HG03565 (cell line): ENCODE data around the gene PDE8B.

Source experiments
- ATAC-seq: cut with Tn5 transposase; IDR thresholded peaks from one replicate; pipeline ENCODE4 v1.9.1; 2021; ENCODE audit warnings: mild to moderate bottlenecking, moderate library complexity; ENCODE audit not compliant: unreplicated experiment

Gene PDE8B

DNA sequence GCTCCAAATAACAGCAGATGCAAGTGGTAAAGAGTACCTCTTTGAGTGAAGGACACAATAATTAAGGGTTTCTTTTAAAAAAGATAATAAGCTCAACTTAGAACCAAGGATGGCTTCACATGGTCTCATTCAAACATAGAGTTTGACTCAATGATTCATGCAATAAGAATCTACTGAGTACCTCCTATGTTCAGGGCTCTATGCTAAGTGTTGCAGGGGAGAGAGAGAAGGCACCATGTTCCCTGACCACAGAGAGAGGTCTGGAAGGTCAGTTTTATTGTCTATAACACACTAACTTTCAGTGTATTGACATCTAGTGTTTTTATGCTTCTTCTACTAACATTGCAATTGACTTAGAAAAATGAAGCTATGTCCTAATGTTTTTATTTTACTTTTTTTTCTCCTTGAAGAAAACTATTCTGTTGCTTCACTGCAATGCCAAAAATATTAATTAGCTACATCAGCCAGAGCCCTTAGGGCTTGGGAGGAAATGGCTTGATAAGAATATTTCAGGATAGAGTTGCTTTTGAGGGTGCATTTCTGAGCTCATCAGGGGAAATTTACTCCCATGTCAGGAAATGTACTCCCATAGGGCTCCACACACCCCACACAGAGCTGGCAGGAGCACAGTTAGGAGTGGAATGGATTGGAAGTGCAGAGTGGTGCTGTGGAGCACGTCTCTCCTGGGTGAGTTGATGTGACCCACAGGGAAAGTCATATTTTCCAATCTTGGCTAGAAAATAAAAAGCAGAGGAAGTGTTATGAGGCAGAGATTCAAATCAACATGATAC lies 106.6 kb downstream of the PDE8B start:
- ATAC-seq: no peak

DNA sequence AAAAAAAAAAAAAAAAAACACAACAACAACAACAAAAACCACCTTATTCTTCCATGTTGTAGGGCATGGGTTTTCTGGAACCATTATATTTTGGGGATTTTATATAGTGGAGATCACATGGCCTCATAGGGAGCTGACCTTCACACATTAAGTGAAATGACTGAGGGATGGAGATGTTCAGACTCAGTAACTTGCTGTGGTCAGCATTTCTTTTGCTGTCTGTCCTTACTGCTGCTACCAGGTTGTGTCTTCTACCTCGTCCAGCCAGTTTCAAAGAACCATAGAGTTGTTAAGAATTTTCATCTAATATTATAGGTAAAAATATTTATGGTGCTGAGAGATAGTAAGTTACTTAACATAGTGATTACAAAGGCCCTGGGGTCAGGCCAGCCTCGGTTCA lies 107.6 kb downstream of the PDE8B start:
- no peak for ATAC-seq

DNA sequence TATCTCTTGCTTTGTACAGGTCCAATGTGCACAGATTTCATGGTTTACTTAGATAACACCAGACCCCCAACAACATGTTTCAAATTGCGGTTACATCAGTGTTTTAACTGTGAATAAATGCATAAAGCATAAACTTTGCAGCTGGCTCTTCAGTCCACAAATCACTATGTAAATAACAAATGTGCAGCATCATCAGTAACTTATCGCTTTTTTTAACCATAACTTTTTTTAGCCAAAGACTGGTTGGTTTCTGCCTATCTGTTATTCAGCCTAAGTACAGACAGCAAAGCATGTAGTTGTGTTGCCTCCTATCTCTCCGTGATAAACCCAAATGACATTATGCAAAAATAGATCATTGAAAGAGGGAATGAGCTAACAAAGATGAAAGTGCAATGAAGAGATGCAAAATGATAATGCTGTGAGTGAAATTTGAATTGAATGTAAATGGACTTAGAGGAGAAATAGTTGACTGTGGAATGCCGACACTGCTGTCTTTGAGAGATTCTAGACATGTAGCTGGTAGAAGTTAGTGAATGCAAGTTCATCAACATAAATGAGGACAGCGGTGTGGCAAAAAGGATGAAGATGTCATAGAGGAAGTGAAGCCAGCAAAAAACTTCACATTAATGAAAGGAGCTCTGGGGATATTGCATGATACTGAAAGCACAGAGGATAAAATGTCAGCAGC lies 108.8 kb downstream of the PDE8B start:
- no peak for ATAC-seq

DNA sequence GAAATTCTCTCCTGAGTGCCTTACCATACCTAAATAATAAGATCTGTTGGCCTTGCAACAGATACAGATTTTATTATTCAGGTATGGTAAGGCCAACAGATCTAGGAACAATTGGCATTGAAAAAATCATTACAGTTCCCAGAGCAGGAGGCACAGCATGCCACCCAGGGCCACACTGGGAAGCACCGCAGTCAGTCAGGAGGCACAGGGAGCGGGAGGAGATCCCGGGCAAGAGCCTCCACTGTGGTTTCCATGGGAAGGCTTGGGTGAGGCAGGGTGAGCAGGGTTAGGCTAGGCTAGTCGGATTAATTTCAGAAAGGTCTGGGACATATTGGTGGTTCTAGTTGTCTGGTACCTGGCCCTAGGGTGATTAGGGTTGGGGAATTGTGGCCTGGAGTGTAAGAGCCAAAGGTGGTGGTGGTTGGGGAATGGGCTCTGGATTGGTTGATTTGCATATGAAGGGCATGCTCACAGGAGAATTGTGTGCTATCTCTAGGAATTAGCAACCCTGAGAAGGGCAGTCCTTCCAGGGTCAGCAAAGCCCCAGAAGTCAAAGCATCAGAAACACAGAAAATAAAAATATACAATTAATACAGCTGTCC lies 111.4 kb downstream of the PDE8B start:
- no peak for ATAC-seq

DNA sequence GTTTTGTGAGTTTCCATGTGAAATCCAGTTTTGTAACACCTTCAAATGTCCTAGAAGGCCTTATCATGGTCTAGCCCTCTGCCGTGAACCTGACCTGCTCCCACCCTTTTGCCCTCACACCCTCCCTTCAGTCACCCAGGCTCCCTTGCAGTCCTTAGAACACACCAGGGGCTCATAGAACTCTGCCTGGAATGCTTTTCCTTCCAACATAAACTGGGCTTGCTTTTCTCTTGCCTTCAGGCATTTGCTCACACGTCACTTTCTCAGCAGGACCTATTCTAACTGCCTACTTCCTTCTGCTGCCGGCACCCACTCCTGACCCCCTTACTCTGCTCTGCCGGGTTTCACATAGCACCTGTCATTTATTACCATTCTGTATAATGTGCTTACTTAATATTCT lies 111.9 kb downstream of the PDE8B start:
- no peak for ATAC-seq

DNA sequence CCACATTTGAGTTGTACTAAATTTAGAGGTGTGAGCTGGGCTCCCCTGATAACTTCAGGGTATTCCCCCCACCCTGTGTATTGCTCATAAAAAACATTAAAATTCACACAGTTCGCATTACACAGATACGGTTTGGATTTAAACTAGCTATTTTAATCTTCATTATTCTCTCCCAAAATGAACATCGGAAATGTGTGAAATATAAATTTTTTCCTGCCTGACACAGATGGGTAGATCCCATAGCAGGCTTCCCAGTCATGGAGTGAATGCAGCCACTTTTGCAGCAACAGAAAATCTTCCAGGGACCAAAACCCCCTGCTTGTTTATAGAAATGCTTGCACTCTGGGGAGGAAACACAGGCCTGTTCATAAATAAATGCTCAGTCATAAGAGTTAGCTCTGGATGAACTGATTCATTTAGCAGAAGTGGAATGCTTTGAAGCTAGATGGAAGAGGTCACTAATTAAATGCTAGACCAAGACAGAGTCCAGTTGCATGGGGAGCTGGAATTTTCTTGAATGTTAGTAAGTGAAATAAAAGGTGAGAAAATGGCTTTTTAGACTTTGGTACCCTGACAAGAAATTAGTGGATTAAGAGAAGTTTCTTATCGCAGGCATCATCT lies 115.6 kb downstream of the PDE8B start:
- no peak for ATAC-seq

DNA sequence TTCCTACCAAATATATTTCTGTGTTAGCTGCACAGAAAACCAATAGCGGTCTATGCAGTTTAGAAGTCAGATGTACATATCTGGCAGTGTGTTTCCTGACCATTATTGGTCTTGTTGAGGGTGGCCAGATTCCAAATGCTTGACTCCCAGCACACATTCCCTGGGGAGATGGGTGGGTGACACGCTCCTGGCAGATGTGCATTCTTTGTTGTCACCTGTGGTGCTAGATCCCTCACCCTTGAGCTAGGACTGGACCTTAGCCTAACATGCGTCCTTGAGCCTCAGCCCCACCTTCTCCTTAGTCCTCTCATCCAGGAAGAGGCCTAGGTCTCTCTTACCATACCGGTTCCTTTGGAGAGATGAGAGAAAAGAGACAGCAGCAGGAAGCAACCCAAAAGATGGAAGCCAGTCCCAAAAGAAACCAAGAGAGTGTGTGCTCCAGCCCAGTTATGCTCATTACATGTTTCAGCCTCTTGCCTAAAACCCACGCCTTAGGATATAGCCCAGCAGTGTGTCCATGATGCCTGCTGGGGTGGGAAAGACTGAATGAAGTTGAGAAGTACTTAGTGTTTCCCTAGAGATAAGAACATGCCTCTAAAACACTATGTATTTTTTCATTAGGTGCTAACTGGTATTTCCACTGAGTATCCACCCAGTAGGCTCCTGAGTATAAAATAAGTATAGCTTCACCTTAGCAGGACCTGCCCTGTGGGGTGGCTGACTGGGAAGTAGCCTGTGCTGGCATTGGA lies 116.7 kb downstream of the PDE8B start:
- no peak for ATAC-seq

DNA sequence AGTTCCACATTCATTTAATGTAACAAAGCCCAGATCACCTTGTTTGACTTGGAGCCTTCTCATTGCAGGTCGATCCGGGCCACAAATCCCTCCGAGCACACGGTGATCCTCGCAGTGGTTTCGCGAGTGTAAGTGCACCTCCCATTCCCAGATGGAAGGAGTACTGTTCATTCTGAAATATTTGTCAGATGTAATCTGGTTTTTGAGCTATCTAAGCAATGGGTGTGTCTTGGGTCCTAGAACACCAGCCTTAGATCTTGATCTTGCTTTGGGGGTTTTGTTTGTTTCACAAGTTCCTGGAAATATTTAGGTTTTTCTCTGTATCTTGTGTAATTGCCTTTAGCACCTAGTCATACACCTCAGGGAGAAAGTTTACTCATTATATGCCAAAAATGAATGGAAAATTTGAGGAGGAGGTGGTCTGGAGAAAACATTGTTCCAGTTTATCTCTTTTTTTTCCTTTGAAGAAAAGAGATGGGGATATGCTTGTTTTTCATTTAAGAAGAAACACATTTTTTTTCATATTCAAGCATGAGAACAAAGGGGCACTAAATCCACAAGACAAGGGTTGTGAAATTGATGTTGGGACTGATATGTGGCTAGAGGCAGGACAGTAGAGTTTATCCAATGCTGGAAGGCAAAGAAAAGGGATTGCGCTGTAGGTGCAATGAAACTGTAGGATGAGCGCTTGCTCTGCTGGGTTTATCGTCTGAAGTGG lies 118.6 kb downstream of the PDE8B start:
- no peak for ATAC-seq

DNA sequence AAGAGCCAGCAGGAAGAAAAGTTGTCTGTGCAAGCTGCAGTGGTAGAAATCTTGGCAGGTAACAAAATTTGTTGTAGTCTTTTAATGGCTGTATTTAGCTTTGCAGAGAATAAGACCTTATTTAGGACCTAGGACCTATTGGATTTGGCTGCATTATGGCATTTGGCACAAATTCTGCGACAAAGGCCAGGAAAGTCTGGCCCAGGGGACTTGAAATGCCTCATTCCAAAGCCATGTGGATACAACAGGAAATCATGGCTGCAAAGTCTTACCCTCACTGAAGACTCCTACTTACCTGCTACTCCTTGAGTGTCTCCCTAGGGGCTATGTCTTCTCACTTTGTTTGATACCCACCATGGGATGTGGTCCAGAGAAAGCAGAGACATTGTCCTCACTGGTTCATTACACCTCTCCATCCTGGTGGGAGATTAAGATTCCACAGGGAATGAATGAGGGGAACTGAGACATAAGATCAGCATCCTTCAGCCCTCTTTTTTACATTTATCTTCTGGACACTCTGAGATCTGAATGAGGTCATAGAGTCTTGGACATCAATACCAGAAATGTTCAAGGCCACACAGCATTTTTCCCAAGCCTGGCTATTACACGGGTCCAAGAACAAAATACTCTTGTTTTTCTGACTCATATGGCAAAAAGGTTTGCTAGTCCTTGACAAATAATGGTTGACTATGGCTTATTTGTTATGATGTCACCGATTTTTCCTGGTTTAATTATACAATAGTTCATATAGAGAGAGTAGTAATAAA lies 119.4 kb downstream of the PDE8B start:
- ATAC-seq: no peak

DNA sequence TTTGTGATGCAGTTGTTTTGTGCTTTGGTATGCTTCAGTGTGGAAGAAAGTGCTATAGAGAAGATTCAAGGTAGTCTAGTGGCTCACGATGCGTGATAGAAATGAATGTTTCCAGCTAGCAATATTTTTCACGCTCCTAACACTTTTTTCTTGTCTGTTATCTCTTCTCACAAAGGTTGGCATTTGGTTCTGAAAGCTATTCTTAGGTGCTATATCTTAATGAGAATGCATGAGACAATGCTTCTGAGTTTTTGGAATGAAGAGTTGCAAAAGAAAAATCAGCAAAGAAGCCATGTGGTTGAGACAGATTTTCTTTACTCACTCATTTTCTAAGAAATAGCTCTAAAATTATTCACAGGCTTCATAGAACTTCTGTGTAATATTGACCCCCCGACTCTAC lies 122.6 kb downstream of the PDE8B start:
- ATAC-seq: no peak

DNA sequence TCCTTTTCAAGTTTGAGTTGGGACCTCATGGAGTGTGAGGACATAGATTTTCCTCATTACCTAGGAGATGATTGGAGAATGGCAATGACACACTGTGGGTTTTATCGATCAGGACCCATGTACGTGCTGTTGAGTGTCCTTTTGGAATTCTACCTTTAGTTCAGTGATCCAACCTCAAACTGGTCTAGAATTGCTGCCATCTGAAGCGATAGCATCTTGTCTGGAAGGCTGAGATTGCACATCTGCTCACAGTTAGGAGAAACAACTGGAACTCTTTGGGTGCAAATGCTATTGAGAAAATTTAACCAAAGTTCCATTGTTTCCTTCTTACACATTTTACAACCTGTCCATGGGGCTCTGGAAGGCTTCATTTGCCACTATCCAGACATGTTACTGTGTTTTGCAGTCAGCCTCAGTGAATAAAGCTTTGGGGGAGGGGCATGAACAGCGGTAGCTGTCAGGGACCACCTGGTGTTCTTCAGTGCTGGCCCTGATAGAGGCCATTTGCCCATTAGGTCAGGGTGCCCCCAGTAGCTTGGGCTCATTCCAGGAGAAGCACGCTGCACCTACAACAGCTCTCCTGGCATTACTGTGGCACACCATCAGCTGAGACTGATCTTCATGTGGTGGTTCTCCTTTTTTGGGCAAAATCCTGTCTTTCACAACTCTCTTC lies 123.1 kb downstream of the PDE8B start:
- no peak for ATAC-seq

DNA sequence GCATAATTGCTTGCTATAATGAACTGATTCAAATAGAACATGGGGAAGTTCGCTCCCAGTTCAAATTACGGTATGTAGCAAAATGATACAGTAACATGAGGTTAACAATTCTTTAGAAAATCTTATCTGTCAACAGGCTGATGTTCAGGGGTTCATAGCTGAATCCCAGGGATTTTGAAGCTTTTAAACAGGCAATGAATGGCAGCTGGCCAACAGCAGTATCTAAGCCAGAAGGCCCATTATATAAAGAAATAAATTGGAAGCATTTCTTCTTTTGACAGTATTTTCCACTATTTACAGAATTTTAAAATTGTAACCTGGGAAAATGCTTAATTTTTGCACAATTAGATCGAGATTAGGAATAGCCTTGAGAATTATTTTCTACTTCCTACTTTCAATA lies 126.8 kb downstream of the PDE8B start:
- no peak for ATAC-seq

DNA sequence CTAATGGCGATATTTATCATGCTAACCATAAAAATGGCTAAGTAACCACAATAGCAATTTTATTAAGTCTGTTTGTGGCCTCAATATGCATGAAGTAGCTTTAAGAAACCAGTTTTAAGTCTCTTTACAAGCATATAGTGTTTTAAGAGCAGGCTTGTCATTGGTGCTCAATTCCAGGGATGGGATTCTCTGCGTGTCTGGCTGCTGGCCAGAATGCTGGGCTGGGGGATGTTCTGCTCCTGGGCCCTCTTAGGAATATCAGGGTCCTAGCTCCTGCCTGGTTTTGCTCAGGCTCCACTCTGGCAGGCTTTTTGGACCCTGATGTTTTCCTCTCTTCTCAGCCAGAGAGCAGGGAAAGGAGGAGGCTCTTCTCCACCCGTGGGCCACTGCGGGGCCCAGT lies 127.2 kb downstream of the PDE8B start:
- no peak for ATAC-seq

DNA sequence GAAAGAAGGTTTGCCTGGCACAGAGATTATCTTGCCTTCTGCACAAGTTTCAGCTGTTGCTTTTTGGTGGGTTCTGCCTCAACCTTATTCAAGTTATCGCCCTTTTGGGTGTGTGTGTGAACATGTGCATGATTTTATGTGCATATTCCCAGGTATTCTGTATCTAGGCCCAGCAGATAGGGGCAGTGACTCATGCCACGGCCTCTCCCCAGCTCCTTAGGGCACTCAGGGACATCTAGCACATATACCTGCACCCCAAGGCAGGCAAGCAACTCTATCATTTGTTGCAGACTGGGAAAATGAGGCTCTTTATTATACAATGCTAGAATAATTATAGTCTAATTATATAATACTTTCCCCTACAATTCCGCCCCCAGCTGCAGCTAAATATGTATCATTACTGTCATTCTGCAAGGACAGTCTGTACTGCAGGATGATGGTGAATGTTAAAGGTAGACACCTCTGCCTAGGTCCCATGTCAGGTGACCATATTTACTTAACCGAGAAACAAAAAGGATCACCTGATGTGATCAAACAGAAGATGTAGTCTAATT lies 128.9 kb downstream of the PDE8B start:
- no peak for ATAC-seq

DNA sequence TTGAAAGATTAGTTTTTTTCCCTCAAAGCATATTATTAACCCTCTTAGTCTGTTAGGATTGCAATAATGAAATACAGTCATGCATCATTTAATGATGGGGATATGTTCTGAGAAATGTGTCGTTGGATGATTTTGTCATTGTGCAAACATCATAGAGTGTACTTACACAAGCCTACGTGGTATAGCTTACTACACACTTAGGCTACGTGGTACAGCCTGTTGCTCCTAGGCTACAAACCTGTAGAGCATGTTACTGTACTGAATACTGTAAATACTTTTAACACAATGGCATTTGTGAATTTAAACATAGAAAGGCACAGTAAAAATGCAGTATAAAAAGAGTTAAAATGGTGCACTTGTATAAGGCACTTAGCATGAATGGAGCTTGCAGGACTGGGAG lies 132.7 kb downstream of the PDE8B start:
- no peak for ATAC-seq

DNA sequence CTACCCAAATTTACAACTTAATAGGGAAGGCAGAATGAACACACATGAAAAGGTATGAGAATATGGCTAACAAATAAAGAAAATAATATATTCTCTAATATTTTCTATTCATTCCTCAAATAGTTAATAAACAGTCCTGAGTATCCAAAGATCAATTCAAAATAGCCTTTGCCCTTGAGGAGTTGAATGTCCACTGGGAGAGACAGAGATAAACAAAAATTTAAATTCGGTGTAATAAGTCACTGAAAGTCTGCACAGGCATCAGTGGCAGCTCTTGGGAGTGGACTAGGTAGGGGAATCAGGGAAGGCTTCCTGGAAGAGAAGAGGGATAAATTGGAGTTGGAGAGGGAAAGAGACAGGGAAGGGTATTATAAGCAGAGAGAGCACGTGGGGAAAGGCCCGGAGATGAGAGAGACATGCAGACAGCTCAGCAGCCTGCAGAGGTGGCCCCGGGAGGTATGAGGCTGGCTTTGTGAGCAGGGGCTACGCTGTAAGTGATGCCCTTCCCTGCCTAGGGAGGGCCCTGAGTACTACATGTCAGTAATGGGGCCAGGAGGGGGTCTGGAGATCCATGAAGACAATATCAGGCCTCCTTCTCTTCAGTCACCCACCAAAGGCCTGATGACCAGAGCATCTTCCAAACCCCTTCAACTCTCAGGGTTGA lies 137.1 kb downstream of the PDE8B start:
- no peak for ATAC-seq

DNA sequence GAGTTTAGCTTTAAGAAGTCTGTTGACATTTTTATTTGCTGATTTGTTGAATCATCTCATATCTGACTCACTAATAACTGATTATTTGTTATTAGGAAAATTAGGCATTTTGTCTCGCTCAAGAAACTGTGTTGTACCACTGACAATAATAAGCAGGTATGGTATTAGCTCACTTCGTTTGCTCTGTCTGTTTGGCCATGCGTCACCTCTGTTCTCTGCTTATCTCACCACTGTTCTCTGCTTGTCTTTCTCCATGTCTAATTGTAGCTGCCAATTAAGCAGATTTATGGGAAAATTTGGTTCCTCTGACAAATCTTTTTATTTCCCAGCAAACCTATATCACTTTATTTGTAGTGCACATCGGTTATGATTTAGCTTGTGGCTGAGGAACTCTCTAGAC lies 142.8 kb downstream of the PDE8B start:
- ATAC-seq: no peak

DNA sequence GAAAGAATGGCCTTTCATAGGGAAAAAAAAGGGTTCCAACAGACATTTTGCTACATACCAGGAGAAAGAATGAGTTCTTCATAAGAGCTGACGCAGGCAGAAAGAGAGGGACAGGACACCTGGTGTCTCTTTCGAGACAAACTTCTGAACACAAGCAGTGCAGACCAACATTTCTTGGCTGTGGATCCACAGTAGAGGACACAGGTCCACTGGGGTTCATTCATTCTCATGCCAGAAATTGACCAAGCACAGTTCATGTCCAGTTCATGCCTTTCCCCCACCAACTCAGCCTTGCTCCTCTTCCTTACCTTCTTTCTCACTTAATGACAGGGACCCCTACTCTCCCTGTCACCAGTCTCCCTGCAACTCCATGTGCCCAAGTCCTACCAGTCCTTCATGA lies 144.0 kb downstream of the PDE8B start:
- ATAC-seq: no peak
